Measurements from ENCODE around the gene SKOR1.
A peak's percentile ranks its signal among the peaks of the same experiment; 100 is the strongest.

Gene SKOR1

DNA sequence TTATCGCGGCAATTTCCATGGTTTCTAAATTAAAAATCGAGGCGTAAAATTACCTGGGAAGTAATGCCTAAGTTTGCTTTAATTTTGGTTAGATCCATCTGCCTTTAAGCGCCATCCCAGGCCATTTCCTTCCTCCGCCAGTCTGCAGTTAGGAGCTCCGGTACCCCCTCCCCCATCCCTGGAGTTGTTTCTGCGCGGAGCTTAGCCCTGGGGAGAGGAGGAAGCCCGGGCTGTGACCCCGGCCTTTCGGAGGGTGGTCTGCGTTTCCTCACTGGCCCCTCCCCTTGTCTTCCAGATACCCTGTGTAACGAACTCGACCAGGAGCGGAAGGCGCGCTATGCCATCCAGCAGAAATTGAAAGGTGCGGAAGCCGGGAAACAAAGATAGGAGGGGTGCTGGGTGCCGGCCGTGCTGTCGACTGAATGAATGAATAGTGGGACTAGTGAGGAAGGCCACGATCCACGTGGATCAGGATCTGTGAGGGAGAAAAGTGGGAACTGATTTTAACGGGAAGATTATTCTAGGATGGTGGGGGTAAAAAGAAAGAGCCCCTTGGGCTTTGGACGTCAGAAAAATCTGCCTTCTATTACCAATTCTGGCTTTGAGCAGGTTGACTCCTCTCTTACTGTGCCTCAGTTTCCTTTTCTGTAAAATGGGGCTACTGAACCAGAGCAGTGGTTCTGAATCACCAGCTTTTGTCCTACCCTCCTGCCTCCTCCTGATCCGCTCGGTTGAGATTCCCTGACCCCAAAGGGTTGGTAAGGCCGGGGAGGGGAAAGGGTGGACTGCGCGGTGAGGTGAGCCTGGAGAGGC is 7.8 kb downstream of the SKOR1 start:
- no peak for DNase-seq

DNA sequence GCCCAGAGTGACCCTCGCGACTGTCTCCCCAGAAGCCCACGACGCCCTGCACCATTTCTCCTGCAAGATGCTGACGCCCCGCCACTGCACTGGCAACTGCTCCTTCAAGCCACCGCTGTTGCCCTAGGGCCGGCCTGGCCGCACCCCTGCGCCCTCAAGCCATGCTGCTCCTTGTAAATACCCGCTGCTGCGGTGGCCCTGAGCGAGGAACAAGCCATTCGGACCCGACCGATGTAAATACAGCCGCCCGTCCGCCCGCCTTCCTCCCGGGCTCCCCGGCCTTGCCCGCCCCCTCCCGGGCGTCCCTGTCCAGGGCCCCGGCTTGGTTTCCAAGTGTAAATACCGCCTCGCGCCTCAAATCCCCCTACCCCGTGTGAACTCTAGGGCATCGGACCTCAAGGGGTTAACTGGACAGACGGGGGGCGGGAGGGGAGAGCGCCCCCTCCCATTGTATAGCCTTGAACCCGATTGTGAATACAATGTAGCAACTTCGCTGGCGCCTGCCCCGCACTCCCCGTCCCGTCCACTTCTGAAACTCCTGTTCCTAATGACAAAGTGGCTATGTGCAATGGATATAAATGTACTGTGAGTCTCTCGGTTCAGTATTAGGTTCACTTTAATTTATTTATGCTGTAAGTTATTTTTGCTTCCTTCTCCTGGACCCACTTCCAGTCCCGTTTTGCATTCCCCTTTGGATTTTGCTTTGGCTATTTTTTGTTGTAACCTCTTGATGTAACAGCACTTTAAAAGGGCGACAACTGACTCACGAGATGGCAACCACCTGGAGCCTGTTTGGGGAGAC is 8.6 kb downstream of the SKOR1 start:
- DNase-seq, result no peak

DNA sequence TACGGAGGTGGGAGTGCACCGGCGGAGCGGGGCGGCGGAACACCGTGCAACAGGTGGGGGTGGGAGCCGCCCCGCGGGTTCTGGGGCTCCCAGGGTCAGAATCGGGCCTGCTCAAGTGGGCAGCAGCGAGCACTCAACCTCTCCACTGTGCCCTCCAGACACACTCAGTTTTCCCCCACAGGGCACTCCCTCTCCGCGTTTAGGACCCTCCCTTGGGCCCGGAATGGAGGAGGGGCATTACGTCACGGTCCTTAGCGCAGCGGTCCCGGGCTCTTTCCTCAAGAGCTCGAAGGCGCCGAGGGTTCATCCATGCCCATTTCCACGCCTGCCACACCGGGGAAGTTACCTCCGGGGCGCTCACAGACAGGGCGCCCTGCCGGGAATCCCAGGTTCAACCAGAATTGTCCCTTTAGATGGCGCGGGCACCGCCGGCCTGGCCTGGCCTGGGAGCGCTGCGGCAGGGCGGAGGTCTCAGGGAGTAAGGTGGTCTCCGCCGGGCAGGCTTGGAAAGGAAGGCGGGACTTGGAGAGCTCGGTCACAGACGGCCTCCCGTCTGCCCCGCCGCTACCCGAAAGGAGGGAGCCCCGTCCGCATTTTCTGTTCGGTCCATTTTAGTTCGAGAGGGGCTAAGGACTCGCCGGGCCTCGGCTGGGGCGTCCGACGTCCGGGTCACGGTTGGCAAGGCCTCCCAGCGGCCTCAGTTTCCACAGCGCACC is 9.4 kb downstream of the SKOR1 start:
- no peak for DNase-seq

DNA sequence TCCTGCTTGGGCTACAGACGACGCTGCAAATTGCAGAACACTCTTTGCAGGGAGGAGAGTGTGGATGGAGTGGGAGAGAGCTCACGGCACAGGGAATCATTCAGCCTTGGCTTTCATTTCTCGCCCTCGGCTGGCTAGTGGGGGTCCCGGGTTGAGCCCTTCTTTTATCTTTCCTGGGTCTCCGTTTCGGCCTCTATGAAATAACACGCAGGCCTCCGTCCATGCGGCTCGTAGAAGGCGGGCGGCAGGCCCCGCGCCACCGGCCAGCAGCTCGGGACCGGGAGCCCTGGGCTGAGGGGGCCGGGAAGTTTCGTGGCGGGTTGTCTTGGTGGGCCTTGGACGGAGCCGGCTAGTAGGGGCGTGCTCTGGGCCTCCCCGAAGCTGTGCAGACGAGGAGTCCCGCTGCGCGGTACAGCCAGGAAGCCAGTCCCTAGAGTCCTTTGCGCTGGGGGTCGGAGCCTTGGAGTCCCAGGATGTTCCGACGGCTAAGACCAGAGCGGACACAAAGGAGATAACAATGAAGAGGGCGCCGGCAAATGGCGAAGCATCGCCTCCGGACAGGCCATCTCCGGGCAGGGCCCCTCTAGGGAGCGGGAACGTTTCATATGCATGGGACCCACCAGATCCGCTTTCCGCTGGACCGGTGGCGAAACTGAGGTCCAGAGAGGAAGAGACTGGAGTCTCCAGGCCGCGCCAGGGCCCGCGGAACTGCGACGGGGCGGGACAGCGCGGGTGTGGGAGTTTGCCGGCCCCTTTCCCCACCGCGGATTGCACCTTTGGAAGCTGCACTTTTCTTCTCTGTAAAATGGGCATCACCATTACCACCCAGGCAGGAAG is 10.2 kb downstream of the SKOR1 start:
- DNase-seq, result no peak

DNA sequence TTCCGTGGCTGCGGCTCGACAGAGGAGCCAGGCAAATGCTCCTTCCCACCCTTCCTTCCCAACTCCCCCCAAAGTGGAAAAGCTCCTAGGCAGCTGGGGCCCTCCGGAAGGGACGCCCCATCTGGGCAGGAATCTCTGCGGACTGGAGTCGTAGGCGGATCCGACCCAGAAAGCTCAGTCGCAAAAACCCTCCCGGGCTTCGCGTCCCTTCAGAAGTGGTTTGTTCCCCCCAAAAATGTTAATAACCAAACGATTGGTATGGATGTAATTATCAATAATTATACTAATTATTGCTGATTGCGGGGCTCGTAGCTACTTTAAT is 10.8 kb downstream of the SKOR1 start:
- DNase-seq, result no peak

DNA sequence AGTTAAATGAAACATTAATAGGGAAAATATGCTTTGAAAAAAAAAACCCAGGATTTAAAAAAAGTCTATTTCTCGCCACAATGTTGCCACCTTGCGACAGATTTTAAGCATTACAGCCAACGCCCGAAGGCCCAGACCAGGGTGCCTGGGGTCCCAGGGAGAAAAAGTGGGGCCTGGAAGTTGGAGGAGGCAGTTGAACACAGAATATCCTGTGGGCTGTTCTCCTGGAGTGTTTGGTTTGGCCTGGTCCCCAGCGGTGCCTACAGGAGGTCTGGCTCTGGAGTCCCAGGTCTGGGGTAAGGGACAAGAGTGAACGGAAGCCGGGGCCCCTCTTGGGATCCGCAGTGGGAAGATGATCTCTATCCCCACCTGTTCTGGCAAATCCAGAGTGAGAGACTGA is 11.2 kb downstream of the SKOR1 start:
- peak; percentile 65 for DNase-seq

DNA sequence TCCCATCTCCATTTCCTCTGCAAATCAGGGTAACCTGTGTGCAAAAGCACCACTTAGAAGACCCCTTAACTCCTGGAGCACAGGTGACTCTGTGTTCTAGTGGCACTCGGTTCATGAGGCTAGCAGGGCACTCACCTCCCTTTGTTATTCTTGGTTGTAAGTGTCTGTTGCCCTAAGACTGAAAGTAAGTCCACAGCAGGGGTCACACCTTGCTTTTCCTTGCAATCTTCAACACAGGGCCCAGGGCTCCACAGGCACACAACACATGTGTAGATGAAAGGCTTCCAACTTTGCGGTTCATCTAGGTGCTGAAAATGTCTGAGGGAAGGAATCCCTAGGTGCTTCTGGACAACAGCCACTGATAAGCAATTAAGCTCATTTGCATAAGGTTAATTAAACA is 11.6 kb downstream of the SKOR1 start:
- no peak for DNase-seq

DNA sequence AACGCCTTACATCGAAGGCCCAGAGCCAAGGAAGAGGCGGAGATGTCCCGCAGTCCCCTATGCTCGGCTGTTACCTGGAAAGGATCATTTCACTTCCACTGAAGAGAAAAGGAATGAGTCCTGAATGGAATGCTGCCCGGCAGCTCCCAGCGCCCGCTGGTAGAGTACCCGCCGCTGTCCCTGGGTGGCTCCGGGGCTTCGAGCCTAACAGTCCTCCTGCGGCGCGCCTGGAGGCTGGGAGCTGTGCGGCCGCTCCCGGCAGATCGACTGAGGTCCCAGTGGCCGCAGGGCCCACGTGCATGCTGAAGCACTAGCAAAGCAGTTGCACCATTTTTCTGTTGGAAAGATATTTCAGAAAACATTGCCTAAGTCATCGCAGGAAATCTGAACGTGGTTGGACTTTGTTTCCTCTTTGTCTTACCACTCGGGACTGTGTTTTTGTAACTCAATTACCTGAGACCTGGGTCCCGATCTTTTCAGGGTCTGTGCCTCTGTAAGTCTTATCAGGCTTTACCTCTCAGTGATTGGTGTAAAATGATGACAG is 13.6 kb downstream of the SKOR1 start:
- DNase-seq, result no peak

DNA sequence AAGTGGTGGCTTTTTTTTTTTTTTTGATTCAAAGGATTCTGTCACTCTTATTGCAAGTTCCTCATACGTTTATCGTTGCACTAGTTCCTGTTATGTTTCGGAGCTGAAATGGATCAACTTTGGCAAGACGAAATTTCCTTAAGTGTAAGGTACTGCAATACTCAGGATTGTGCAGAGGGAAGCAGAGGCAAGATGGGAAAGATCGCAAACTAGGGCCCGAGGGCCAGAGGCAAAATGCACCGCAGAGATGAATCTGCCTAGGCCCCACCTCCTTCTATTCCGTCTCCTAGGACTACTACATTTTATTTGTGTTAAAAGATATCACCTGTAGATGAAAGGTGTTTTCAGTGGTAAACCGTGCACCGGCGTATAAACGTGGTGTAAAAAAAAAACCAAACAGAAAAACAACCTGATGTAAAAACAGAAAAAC is 14.2 kb downstream of the SKOR1 start:
- no peak for DNase-seq

DNA sequence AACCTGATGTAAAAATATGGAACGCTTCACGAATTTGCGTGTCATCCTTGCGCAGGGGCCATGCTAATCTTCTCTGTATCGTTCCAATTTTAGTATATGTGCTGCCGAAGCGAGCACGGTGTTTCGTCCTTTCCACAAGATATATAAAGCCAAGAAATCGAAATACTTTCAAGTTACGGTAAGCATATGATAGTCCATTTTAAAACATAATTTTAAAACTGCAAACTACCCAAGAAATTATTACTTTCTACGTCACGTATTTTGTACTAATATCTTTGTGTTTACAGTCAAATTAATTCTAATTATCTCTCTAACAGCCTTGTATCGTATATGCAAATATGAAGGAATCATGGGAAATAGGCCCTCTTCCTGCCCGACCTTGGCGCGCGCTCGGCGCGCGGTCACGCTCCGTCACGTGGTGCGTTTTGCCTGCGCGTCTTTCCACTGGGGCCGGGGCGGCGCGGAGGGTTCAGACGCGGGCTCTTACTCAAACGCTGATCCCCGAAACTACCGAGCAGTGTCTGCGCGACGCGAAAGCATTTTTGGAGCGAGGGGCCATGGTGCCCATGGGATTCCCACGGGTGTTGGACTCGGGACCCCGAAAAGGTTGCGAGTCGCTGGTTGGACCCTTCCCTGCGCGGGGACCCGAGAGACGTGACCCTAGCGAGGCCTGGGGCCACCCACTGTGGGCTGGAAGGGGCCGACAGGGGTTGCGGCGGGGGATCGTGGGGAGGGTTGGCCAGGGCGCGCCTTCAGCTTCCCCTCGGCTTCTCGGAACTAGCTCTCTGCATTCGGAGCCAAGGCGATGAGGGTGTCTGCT is 14.8 kb downstream of the SKOR1 start, which contains the start of gene RNU6-1:
Gene RNU6-1, minus strand, starts transcription at position 117 of the 820 bp plus-strand sequence.
- DNase-seq, result peak; percentile 96

DNA sequence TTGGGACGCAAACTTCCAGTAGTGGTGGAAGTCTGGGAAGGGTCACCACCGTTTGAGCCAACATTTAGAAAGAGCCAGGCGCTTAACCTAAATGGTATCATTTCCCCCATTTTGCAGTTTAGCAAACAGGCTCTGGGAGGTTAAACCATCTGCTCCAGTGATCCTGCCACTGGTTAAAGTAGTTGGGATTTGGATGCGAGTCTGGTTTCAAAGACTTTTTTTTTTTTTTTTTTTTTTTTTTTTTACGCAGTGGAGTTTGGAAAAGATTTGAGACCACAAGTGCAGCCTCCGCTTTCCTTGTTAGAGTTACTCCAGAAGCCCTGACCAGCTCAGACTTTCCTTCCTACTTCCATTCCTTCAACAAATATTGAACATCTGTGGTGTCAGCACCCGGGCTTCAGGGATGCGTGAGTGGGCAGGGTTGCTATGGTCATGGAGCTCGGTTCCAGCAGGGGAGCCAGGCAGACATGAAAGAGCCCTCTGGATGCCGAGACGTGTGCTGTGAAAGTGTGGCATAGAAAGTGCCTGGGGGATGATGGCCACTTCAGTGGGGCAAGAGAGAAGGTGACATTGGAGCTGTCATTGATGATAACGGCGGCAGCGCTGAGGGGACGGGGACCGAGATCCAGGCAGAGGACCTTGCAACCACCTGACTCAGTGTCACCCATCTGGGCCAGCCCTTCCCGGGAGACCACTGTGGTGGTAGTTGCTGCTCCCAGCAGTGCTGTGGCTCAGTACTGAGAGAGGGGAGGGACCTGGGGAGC is 15.6 kb downstream of the SKOR1 start:
- no peak for DNase-seq

DNA sequence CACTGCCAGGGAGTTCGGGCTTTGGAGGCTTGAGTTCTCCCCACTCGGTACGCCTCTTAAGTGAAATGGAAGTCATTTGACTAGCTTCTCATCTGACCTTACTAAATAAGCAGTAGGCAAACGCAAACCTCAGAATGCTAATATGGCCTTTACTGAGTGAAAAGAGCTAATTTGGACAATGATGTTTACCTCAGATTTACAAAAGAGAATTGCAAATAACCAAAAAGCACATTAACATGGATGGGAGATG is 16.1 kb downstream of the SKOR1 start:
- DNase-seq, result no peak

DNA sequence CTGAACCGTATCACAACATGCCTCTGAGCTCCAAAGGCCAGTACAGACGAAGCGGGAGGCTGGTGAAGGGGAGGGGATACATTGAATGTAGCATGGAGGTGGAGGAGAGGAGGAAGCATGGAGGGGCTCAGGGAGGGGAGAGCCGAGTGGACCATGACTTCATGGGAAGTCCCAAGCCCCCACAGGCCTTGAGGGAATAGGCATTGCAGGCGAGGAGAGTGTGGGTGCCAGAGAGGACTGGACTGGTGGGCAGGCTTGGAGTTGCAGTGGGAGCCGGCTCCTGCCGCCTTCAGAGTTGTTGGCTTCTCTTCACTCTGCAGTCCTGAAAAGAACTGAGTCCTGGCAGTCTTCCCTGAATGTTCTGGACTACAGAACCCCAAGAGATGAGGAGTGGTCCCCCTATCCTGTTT is 17.8 kb downstream of the SKOR1 start:
- no peak for DNase-seq

DNA sequence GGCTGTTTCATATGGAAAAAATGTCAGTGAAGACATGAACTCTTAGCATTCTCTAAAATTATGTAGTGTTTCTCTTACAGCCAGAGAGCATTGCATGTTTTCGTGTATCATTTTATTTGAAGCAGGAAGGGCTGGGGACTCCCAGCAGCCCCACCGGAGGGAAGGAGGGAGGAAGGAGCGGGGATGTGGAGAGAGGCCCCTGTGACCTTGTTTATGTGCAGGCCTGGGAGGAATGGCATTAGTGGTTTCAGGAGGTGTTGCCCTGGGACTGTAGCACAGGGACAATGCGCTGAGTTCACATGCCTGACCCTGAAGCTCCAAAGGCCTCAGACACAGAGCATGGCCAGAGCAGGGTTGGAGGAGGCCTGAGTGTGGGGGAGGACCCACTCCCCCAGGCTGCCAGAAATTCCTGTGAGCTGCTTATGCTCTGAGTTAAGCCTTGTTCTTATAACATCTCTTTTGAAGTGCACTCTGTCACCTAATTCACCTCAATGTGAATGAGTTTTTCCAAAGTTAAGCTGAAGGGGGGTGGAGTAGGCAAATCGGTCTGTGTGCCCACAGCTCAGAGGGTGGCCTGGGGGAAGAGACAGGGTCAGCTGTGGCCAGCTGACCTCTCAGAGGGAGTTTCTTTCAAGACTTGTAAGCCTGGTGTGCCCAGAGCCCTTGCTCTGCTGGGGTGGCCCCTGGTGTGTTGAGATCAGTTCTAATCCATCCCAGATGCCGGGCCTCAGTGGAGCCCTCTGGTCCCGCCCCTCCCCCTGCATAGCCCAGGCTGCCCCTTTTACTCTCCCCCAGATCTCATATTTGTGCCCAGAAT is 18.5 kb downstream of the SKOR1 start:
- DNase-seq, result no peak

DNA sequence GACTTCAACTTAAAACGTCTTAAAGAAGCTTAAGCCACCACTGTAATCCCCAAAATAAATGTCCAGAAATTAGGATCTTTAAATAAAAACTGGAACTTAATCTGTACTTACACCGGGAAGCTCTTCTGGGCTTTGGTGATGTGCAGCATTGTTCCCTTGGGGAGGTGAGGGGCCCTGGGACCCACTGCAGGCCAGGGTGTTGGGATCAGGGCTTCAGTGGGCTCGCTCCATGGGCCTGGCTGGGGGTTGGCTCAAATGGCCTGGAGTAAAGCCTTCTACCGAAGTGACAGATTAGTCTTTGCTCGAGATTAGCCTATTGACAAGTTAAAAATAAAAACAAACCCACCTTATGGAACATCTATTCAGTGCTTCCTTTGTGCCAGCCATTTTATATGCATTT is 20.7 kb downstream of the SKOR1 start:
- DNase-seq, result no peak

DNA sequence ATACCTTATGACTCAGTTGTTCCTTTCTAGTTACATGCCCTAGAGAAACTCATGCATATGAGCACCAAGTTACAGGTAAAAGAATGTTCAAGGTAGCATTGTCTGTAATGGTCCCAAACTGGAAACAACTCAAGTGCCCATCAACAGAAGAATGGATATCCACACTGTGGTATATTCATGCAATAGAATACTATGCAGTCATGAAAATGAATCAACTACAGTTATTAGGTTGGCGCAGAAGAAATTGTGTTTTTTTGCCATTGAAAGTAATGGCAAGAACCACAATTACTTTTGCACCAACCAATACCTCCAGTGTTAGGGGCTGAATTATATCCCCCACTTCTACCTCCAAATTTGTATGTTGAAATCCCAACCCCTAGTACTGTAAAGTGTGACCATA is 24.2 kb downstream of the SKOR1 start:
- no peak for DNase-seq

DNA sequence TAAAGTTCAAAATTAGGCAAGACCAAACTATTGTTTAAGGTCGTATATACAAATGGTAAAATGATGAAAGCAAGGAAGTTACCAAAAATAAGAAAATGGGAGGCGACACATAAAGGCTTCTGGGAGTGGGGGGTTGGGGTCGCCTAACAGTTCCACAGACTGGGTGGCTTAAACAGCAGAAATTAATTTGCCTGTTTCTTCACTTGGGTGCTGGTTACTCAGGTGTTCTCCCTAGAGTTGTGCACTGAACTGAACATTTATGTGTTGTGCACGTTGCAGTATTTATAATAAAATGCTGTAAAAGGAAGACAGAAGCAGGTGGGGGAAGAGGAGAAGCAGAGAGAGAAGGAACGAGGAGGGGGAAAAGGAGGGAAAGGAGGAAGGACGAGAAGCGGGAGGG is 25.0 kb downstream of the SKOR1 start:
- DNase-seq, result no peak

DNA sequence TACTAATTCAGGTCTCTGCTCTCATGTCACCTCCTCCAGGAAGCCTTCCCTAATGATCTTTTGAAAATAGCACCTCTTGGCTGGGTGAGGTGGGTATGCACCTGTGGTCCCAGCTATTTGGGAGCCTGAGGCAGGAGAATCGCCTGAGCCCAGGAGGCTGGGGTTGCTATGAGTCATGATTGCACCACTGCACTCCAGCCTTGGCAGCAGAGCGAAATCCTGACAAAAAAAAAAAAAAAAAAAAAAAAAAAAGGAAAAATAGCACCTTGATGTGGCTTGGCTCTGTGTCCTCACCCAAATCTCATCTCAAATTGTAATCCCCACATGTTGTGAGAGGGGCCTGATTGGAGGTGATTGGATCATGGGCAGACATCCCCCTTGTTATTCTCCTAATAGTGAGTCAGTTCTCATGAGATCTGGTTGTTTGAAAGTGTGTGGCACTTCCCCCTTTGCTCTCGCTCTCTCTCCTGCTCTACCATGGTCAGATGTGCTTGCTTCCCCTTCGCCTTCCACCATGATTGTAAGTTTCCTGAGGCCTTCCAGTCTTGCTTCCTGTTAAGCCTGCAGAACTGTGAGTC is 25.8 kb downstream of the SKOR1 start:
- DNase-seq, result no peak

DNA sequence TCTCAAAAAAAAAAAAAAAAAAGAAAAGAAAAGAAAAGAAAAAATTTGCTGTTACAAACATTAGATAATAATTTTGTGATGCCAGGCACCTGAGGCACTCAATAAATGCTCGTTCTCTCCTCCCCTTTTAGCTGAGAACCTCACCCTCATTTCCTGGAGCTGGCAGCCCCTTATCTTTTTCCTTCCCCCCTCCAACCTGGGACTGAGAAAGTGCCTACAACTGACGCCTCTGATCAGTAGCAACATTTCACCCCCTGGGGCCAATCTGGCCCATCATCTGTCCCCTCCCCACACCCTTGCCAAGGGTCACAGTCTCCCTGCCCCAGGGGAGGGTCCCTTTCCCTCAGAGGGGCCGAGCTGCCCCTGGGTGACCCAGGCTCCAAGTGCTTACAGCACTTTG is 27.1 kb downstream of the SKOR1 start:
- DNase-seq, result no peak

DNA sequence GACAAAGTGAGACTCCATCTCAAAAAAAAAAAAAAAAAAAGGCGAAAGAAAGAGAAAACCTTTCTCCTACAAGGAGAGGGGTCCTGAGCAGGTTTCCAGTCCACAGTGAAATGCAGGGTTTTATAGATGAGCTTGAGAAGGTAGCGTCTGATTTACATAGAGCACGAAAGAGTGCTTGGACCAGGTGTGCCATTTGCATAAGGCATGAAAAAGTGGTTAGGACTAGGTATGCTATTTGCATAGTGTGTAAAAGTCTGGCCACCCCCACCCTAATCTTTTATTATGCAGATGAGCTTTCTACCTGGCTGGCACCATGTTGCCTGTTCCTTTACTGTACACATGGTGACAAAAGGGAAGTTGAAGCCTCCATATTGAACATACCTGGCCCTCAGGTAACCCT is 28.1 kb downstream of the SKOR1 start:
- DNase-seq, result no peak

Measured in CD4-positive, alpha-beta T cell treated with Interleukin-12 subunit alpha and Interleukin-12 subunit beta, for 1 hour (primary cell).